Transverse colon (tissue), 4 donors: ENCODE data around the gene DDRGK1. TPM values are rescaled to one million over a fixed set of nuclear protein-coding genes. Genes with fewer than 3 reads are reported as not detected.

Experiments used
- DNase-seq: peaks from one replicate; pipeline ENCODE4 v3.0.0-alpha.2; 2019
- H3K27ac ChIP-seq, 4 donors: fragments of 200-600 bp; sonication (generic); 2 replicates each; pipeline ENCODE4 v1.5.1; 2016 to 2018; ENCODE audit warnings: inconsistent platforms in 4 of 4
- H3K27me3 ChIP-seq: fragments of 200-600 bp; sonication (generic); 2 replicates; pipeline ENCODE4 v1.5.1; 2017; ENCODE audit warnings: inconsistent platforms
- H3K36me3 ChIP-seq, 4 donors: fragments of 200-600 bp; sonication (generic); 2 replicates each; pipeline ENCODE4 v1.5.1; 2017 to 2019; ENCODE audit warnings: inconsistent platforms in 4 of 4
- H3K4me1 ChIP-seq, 4 donors: fragments of 200-600 bp; sonication (generic); 2 replicates each; pipeline ENCODE4 v1.5.1; 2017 to 2020; ENCODE audit warnings: inconsistent platforms in 4 of 4
- H3K4me3 ChIP-seq, 4 donors: fragments of 200-600 bp; sonication (generic); 1 replicate in 1 of 4; 2 replicates in 3 of 4; pipeline versions ENCODE4 v1.5.1 to v1.6.1; 2017 to 2019; ENCODE audit warnings: inconsistent platforms in 4 of 4
- H3K9me3 ChIP-seq, 2 donors: fragments of 200-600 bp; sonication (generic); 2 replicates each; pipeline ENCODE4 v1.5.1; 2017 to 2019; ENCODE audit warnings: inconsistent platforms in 2 of 2
- CTCF ChIP-seq, 5 experiments: fragments of 200-600 bp in 3 of 5; fragments of 450-650 bp in 2 of 5; sonication (generic) in 3 of 5; IDR thresholded peaks; 1 replicate in 2 of 5; 2 replicates in 3 of 5; pipeline ENCODE4 v1.5.1; 2016 to 2017; ENCODE audit warnings: antibody characterized with exemption in 5 of 5, inconsistent platforms in 3 of 5, mild to moderate bottlenecking in 2 of 5, moderate library complexity in 1 of 5
- EP300 ChIP-seq: sonication (generic); formaldehyde crosslinking; IDR thresholded peaks from one replicate; pipeline ENCODE4 v1.6.1; 2017; ENCODE audit warnings: antibody characterized with exemption, low read depth
- POLR2A ChIP-seq: fragments of 450-650 bp; IDR thresholded peaks from one replicate; pipeline ENCODE4 v1.6.1; 2016; ENCODE audit warnings: antibody characterized with exemption, mild to moderate bottlenecking, moderate library complexity
- POLR2AphosphoS5 ChIP-seq, 3 donors: sonication (generic); formaldehyde crosslinking; IDR thresholded peaks; one replicate each; pipeline ENCODE4 v1.6.1; 2016; ENCODE audit warnings: antibody characterized with exemption in 3 of 3
- WGBS, 2 donors: methylation state at CpG; one replicate each; pipeline ENCODE4 v1.1.5; 2018; ENCODE audit warnings: low coverage in 1 of 2; 5-methylcytosine and 5-hydroxymethylcytosine counted together
- in situ Hi-C, 4 donors: fragments of 200-750 bp; cut with MboI; loops; one replicate each; pipeline versions ENCODE4 v1.15.0 to v1.15.1; 2017; ENCODE audit warnings: low sequenced_read_pairs in 3 of 4, low pct_ligation_motif_present in 1 of 4, low pct_unique_long_range_greater_than_20kb in 1 of 4
- intact Hi-C: fragments of 100-400 bp; cut with DNase I; formaldehyde crosslinking; loops from one replicate; pipeline ENCODE4 v1.15.1; 2023; ENCODE audit warnings: low total_unique reads
- total RNA-seq, 4 donors: library from RNA; depleted of rRNA; stranded (reverse); fragments of >200 nt; gene quantifications; one replicate each; pipeline ENCODE4 v1.1.0, GENCODE V29; 2016

Gene DDRGK1
- total RNA-seq, 4 donors from 2014 or later: 47.0 to 85.6 (median 80.4) TPM

DNA sequence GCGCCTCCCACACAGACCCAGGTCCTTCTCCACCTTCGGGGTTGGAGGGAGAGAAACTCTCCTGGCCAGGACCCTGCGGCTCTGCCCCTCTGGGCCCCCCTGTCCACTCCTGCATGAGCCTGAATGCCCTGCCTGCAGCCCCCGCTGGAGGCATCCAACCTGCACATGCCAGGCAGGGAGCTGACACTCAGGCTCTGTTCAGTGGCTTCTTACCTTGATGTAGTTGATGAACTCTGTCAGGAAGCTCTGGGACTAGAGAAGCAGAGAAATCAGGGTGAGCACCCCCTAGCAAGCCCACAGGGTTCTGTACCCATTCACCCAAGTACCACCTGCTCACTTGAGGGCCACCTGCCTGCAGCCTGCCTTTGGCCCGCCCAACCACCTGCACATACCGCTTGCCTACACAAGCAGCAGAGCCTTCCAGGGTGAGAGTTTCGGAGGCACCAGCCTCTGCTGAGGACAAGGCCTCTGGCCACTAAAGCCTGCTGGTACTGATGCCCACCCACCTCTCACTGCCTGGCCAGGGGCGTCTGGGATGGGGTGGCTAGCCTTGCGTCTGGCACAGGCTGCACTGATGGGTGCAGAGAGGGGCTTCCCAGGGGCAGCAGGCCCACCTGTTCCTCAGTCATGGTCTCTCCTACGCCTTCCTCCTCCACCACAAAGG, 9.7 kb downstream of the DDRGK1 start:
- H3K27ac ChIP-seq: no peak overlapping the region
- no peaks in the 10 kb centered on the region for H3K4me1 ChIP-seq
- in situ Hi-C loops (no loop called here), intact Hi-C loops (no loop called here)
- peaks cover 0 to 54% (median 19%) of the 10 kb centered on the region in 4 donors for H3K36me3 ChIP-seq
- no peaks in the 10 kb centered on the region for H3K27me3 ChIP-seq
- DNase-seq: no peak
- WGBS, 2 donors: 92 to 96% methylated on average over 4 to 10 of the region's 10 CpGs
- H3K4me3 ChIP-seq: no peak overlapping the region
- H3K9me3 ChIP-seq: no peaks in the 10 kb centered on the region
- TF ChIP-seq POLR2AphosphoS5 (IDR thresholded peaks at IDR 0.05): no peak
- TF ChIP-seq POLR2A: no peak

DNA sequence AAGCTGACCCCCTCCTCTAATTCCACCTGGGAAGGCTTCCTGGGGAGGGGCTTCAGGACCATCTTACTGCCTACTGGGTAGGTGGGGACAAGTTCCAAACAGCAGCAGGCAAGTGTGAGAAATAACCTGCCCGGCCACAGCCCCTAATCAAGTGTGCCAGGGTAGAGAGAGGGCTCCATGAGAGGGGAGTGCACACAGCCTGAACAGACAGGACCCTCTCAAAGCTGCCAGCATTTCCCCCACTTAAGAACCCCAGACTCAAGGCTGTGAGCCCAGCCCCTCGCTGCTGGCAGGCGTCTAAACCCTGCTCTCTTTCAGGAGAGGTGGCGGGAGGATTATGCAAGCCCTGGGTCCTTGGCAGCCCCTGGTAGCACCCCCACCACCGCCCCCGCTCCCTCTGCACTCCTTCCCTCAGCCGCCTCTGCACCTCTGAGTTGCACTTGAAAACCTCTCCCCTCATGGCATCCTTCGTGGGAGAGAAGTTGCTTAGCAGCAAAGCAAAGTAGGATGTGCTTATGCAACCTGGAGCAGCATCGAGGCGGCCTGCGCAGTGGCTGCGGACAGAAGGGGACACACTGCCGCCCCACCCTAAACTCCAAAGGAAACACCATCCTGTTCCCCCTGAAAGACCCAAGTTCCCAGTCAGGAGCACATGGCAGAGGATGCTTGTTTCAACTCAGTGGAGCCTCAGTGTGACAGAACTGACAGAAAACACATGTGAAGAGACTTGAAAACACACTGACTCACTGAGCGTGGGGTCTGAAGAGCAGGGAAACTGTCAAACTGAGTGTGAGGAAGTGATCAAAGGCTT, 10.5 kb downstream of the DDRGK1 start:
- H3K9me3 ChIP-seq: no peaks in the 10 kb centered on the region
- peaks cover 0 to 48% (median 16%) of the 10 kb centered on the region in 4 donors for H3K36me3 ChIP-seq
- TF ChIP-seq POLR2A (no peak), EP300 (no peak), POLR2AphosphoS5 (IDR thresholded peaks at IDR 0.05) (no peak), CTCF (IDR thresholded peaks at IDR 0.05) (no peak)
- no peaks in the 10 kb centered on the region for H3K27me3 ChIP-seq
- H3K4me1 ChIP-seq: no peaks in the 10 kb centered on the region
- no peak overlapping the region for H3K4me3 ChIP-seq
- no peak for DNase-seq
- in situ Hi-C loops: no loop called here
- 92 to 93% methylated on average over 2 to 14 of the region's 14 CpGs for WGBS, 2 donors
- intact Hi-C loops: no loop called here
- no peak overlapping the region for H3K27ac ChIP-seq

DNA sequence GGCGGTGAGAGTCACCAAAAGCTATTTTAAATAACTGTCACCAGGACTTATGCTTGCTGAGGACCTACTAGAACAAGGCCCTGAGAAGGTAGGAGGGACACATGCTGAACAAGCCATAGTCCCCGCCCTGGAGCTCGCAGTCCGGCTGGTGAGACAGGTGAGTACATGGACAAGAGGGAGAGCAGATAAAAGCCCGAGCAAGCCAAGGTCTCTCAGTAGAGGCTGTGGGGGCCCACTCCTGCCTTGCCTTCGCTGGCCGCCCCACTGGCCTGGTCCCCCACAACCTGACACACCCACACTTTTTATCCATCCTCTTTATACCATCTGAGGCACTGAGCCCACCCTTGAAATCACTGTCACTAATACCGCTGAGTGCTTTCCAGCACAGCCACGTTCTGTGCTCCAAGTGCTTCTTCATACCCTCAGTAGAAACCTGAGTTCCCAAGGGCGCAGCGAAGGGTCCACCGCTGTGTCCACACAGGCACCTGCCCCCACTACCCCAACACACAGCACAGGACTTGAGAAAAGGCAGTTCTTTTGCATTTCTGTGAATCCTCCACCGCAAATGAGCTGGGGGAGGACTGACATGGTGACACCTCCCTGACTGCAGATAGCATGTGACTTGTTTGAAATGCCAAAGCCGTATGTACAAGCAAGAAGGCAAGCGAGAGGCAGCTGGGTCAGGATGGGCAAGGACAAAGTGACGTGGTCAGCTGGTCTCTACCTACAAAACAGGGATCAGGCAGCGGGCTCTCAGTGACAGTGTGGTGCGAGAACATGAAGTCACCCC, 12.1 kb downstream of the DDRGK1 start:
- Histone ChIP-seq H3K27me3 (no peaks in the 10 kb centered on the region), H3K4me1 (no peaks in the 10 kb centered on the region), H3K27ac (no peak overlapping the region), H3K36me3 (peaks cover 0 to 43% (median 13%) of the 10 kb centered on the region in 4 donors), H3K4me3 (no peak overlapping the region), H3K9me3 (no peaks in the 10 kb centered on the region)
- TF ChIP-seq POLR2A (no peak), CTCF (IDR thresholded peaks at IDR 0.05) (no peak), POLR2AphosphoS5 (IDR thresholded peaks at IDR 0.05) (no peak), EP300 (no peak)
- DNase-seq: no peak
- in situ Hi-C loops: no loop called here
- intact Hi-C loops: no loop called here
- WGBS, 2 donors: 93 to 96% methylated on average over 9 to 18 of the region's 18 CpGs

- Histone ChIP-seq H3K4me1 (no peaks in the 10 kb centered on the region), H3K9me3 (no peaks in the 10 kb centered on the region), H3K27me3 (no peaks in the 10 kb centered on the region), H3K27ac (no peak overlapping the region), H3K36me3 (peaks cover 0 to 34% (median 13%) of the 10 kb centered on the region in 4 donors), H3K4me3 (no peak overlapping the region)
- in situ Hi-C loops: no loop called here
- TF ChIP-seq POLR2AphosphoS5 (IDR thresholded peaks at IDR 0.05) (no peak), POLR2A (no peak), EP300 (no peak), CTCF (IDR thresholded peaks at IDR 0.05) (no peak)
- 91% methylated on average over 14 of the region's 14 CpGs; no CpG with 5 or more reads in 1 of the 2 donors for WGBS, 2 donors
- no peak for DNase-seq
- intact Hi-C loops: no loop called here
Measured at GRCh38 chr20:3190681-3191111, 13.8 kb downstream of the DDRGK1 start.
